ENCODE data around the gene PAPOLA. TPM values are rescaled to one million over a fixed set of nuclear protein-coding genes. Genes with fewer than 3 reads are reported as not detected.
A peak's percentile ranks its signal among the peaks of the same experiment; 100 is the strongest.

The PAPOLA gene
- total and polyA plus RNA-seq, 9 of the 15 experiments (the other 6 are each of a cell fraction or from before 2014, with no cell fraction given) = 51.1 to 199 (median 95.8) TPM

- no peak for TF ChIP-seq ZNF655 (CRISPR knock-in tag; IDR thresholded peaks at IDR 0.05)
- no peak for TF ChIP-seq SMAD3 (CRISPR knock-in tag; conservative IDR thresholded peaks at IDR 0.05)
- peak; percentile 67; the same call in 1 of the 2 replicates for TF ChIP-seq SAFB (IDR thresholded peaks at IDR 0.05; ENCODE audit: borderline replicate concordance, low read depth, low read length)
- TF ChIP-seq ZNF165 (CRISPR knock-in tag; IDR thresholded peaks at IDR 0.05; ENCODE audit: borderline replicate concordance) = no peak
- no peak for TF ChIP-seq ZNF175 (CRISPR knock-in tag; IDR thresholded peaks at IDR 0.05; ENCODE audit: low read depth)
- no peak for TF ChIP-seq RHOXF2B (CRISPR knock-in tag; conservative IDR thresholded peaks at IDR 0.05)
- TF ChIP-seq RFX1 (IDR thresholded peaks at IDR 0.05) = peak; percentile 72
- peak; percentile 99 for TF ChIP-seq RBFOX2 (IDR thresholded peaks at IDR 0.05; ENCODE audit: low read depth, low read length)
- no peak for TF ChIP-seq OTX1 (CRISPR knock-in tag; IDR thresholded peaks at IDR 0.05)
- TF ChIP-seq TOE1 (IDR thresholded peaks at IDR 0.05; ENCODE audit: borderline replicate concordance) = no peak; the same call in 1 of the 2 replicates
- TF ChIP-seq TOE1 (CRISPR knock-in tag; IDR thresholded peaks at IDR 0.05; ENCODE audit: borderline replicate concordance, low read depth) = no peak
- no peak for TF ChIP-seq ZNF280B (CRISPR knock-in tag; IDR thresholded peaks at IDR 0.05)
- TF ChIP-seq ETV5 (CRISPR knock-in tag; IDR thresholded peaks at IDR 0.05; ENCODE audit: low read depth) = peak; percentile 77; the same call in 1 of the 2 replicates
- TF ChIP-seq ZNF79 (CRISPR knock-in tag; IDR thresholded peaks at IDR 0.05; ENCODE audit: low read depth) = no peak
- no peak for TF ChIP-seq ZBTB9 (CRISPR knock-in tag; IDR thresholded peaks at IDR 0.05)
- no peak for TF ChIP-seq ZNF311 (CRISPR knock-in tag; IDR thresholded peaks at IDR 0.05)
- TF ChIP-seq USF1 (CRISPR knock-in tag; IDR thresholded peaks at IDR 0.05) = 0 out of 2 replicates have a peak, but pooled peaks have one; percentile 24
- TF ChIP-seq CEBPZ (IDR thresholded peaks at IDR 0.05; ENCODE audit: borderline replicate concordance, low read depth, low read length) = no peak
- peak; percentile 38; the same call in 1 of the 2 replicates for TF ChIP-seq CBX1 (IDR thresholded peaks at IDR 0.05; ENCODE audit: low read depth)
Observed at GRCh38 chr14:96501740-96502620, at the start of gene PAPOLA (continued).

All from K562 (cell line).